ENCODE measurements around the gene CENPC. TPM values are rescaled to one million over a fixed set of nuclear protein-coding genes. Genes with fewer than 3 reads are reported as not detected.
"Not testable (repeated sequence)": the region's sequence is repeated elsewhere in the genome, so short reads cannot be mapped to it uniquely, and the experiment has no call there.

The CENPC gene
- total RNA-seq, 1 donor from 2014 or later = 46.2 TPM

- DNase-seq = no peak
Measured at GRCh38 chr4:67550451-67550850, 5.1 kb upstream of the CENPC start.

GRCh38 chr4:67549123-67549522 lies 3.8 kb upstream of the CENPC start:
- DNase-seq = no peak

GRCh38 chr4:67546971-67547370 lies 1.7 kb upstream of the CENPC start:
- DNase-seq = peak; percentile 19

GRCh38 chr4:67546004-67546356 lies 677 bp upstream of the CENPC start:
- no peak for DNase-seq

- no peak for DNase-seq
Measured at GRCh38 chr4:67542076-67542475, 3.2 kb downstream of the CENPC start.

GRCh38 chr4:67539830-67540229 lies 5.5 kb downstream of the CENPC start:
- no peak for DNase-seq

GRCh38 chr4:67535280-67535840 lies 9.9 kb downstream of the CENPC start:
- DNase-seq = no peak

GRCh38 chr4:67533112-67533511 lies 12.2 kb downstream of the CENPC start:
- no peak for DNase-seq

- not testable (repeated sequence) for DNase-seq
Measured at GRCh38 chr4:67532397-67532796, 12.9 kb downstream of the CENPC start.

- DNase-seq = peak; percentile 48
Measured at GRCh38 chr4:67531379-67531962, 13.8 kb downstream of the CENPC start.

- not testable (repeated sequence) for DNase-seq
Measured at GRCh38 chr4:67524140-67524539, 21.2 kb downstream of the CENPC start.

- no peak for DNase-seq
Measured at GRCh38 chr4:67522851-67523671, 22.2 kb downstream of the CENPC start.

- DNase-seq = peak; percentile 37
Measured at GRCh38 chr4:67522230-67522629, 23.1 kb downstream of the CENPC start.

- no peak for DNase-seq
Measured at GRCh38 chr4:67521506-67521905, 23.8 kb downstream of the CENPC start.

- no peak for DNase-seq
Measured at GRCh38 chr4:67520141-67520540, 25.2 kb downstream of the CENPC start.

- no peak for DNase-seq
Measured at GRCh38 chr4:67512501-67512900, 32.8 kb downstream of the CENPC start.

- no peak for DNase-seq
Measured at GRCh38 chr4:67500373-67500772, 44.9 kb downstream of the CENPC start.

- no peak for DNase-seq
Measured at GRCh38 chr4:67499799-67500198, 45.5 kb downstream of the CENPC start.

- DNase-seq = no peak
Measured at GRCh38 chr4:67483868-67484602, 61.3 kb downstream of the CENPC start.

- DNase-seq = no peak
Measured at GRCh38 chr4:67480810-67481209, 64.5 kb downstream of the CENPC start.

- no peak for DNase-seq
Measured at GRCh38 chr4:67475155-67475554, 70.1 kb downstream of the CENPC start.

- DNase-seq = no peak
Measured at GRCh38 chr4:67470871-67471270, 74.4 kb downstream of the CENPC start.

- no peak for DNase-seq
Measured at GRCh38 chr4:67468830-67469229, 76.5 kb downstream of the CENPC start.

All from tongue (tissue), 2 donors.